Large intestine (tissue), 3 donors: ENCODE data around the gene NAA10. TPM values are rescaled to one million over a fixed set of nuclear protein-coding genes. Genes with fewer than 3 reads are reported as not detected.
A peak's percentile ranks its signal among the peaks of the same experiment; 100 is the strongest.

Experiments used
- DNase-seq, 2 donors: peaks; one replicate each; pipeline versions ENCODE4 v3.0.0 to v3.0.0-alpha.2; 2013
- H3K27ac ChIP-seq: one replicate; pipeline ENCODE4 v1.5.1; 2013; ENCODE audit warnings: low read length
- H3K27me3 ChIP-seq: 2 replicates; pipeline ENCODE4 v1.6.1; 2013; ENCODE audit warnings: low read length; ENCODE audit not compliant: control insufficient read depth, insufficient read depth
- H3K36me3 ChIP-seq: 2 replicates; pipeline ENCODE4 v1.6.1; 2013; ENCODE audit warnings: low read length; ENCODE audit not compliant: control insufficient read depth, insufficient read depth
- H3K4me1 ChIP-seq: one replicate; pipeline ENCODE4 v1.6.1; 2013; ENCODE audit warnings: low read length; ENCODE audit not compliant: control insufficient read depth, insufficient read depth
- H3K4me3 ChIP-seq: one replicate; pipeline ENCODE4 v1.5.1; 2013; ENCODE audit warnings: low read length
- H3K9me3 ChIP-seq: one replicate; pipeline ENCODE4 v1.6.1; 2013; ENCODE audit warnings: mild to moderate bottlenecking, low read depth, low read length, moderate library complexity; ENCODE audit not compliant: control insufficient read depth
- WGBS: methylation state at CpG from one replicate; pipeline ENCODE4 v1.1.5; 2013; ENCODE audit warnings: low lambda C conversion rate; ENCODE audit not compliant: insufficient coverage; 5-methylcytosine and 5-hydroxymethylcytosine counted together
- polyA plus RNA-seq: library from polyadenylated mRNA; unstranded; fragments of 120-200 nt; gene quantifications from one replicate; pipeline ENCODE4 v1.2.1, GENCODE V29; 2013

The NAA10 gene
- polyA plus RNA-seq, 1 donor: 73.6 TPM

GRCh38 chrX:153883163-153883843 is 51.5 kb downstream of the NAA10 start:
- Histone ChIP-seq H3K36me3 (no peaks in the 10 kb centered on the region), H3K27ac (no peak overlapping the region), H3K4me3 (no peak overlapping the region), H3K9me3 (peaks cover 3% of the 10 kb centered on the region), H3K4me1 (peaks cover 4% of the 10 kb centered on the region), H3K27me3 (peaks cover 72% of the 10 kb centered on the region)
- DNase-seq: no peak
- WGBS: no CpG with 5 or more reads among the region's 13 CpGs

- Histone ChIP-seq H3K27ac (no peak overlapping the region), H3K27me3 (peaks cover 69% of the 10 kb centered on the region), H3K4me1 (peaks cover 4% of the 10 kb centered on the region), H3K36me3 (no peaks in the 10 kb centered on the region), H3K4me3 (no peak overlapping the region), H3K9me3 (peaks cover 3% of the 10 kb centered on the region)
- DNase-seq: no peak
- no CpG with 5 or more reads among the region's 7 CpGs for WGBS
Observed at GRCh38 chrX:153882557-153882956, 52.3 kb downstream of the NAA10 start.

GRCh38 chrX:153882086-153882498 is 52.7 kb downstream of the NAA10 start:
- DNase-seq: peak in 1 of 2 donors; percentile 57
- peaks cover 65% of the 10 kb centered on the region for H3K27me3 ChIP-seq
- peaks cover 3% of the 10 kb centered on the region for H3K9me3 ChIP-seq
- H3K36me3 ChIP-seq: no peaks in the 10 kb centered on the region
- peaks cover 4% of the 10 kb centered on the region for H3K4me1 ChIP-seq
- no CpG with 5 or more reads among the region's 8 CpGs for WGBS
- H3K27ac ChIP-seq: no peak overlapping the region
- no peak overlapping the region for H3K4me3 ChIP-seq

GRCh38 chrX:153881281-153881680 is 53.6 kb downstream of the NAA10 start:
- Histone ChIP-seq H3K27ac (no peak overlapping the region), H3K36me3 (no peaks in the 10 kb centered on the region), H3K27me3 (peaks cover 57% of the 10 kb centered on the region), H3K4me1 (peaks cover 4% of the 10 kb centered on the region), H3K9me3 (peaks cover 3% of the 10 kb centered on the region), H3K4me3 (no peak overlapping the region)
- WGBS: no CpG with 5 or more reads among the region's 7 CpGs
- DNase-seq: no peak

GRCh38 chrX:153880440-153880815 is 54.4 kb downstream of the NAA10 start:
- Histone ChIP-seq H3K4me1 (peaks cover 4% of the 10 kb centered on the region), H3K4me3 (no peak overlapping the region), H3K27me3 (peaks cover 53% of the 10 kb centered on the region), H3K36me3 (no peaks in the 10 kb centered on the region), H3K27ac (no peak overlapping the region), H3K9me3 (peaks cover 3% of the 10 kb centered on the region)
- no peak for DNase-seq
- WGBS: no CpG with 5 or more reads among the region's 6 CpGs

- peaks cover 47% of the 10 kb centered on the region for H3K27me3 ChIP-seq
- WGBS: no CpG with 5 or more reads among the region's 12 CpGs
Observed at GRCh38 chrX:153879741-153880439, 54.9 kb downstream of the NAA10 start.

More at GRCh38 chrX:153879741-153880439, 54.9 kb downstream of the NAA10 start:
- no peaks in the 10 kb centered on the region for H3K36me3 ChIP-seq
- H3K27ac ChIP-seq: no peak overlapping the region
- peaks cover 4% of the 10 kb centered on the region for H3K4me1 ChIP-seq
- H3K9me3 ChIP-seq: no peaks in the 10 kb centered on the region
- no peak for DNase-seq
- H3K4me3 ChIP-seq: no peak overlapping the region

Other genes with a start within 250 kb of the NAA10 start
- gene SLC6A8, start 247.1 kb downstream of the NAA10 start, polyA plus RNA-seq: 139 TPM
- gene BCAP31, start 210.7 kb downstream of the NAA10 start, polyA plus RNA-seq: 198 TPM
- gene ABCD1, start 210.2 kb downstream of the NAA10 start, polyA plus RNA-seq: 13.4 TPM
- gene PLXNB3, start 170.8 kb downstream of the NAA10 start, polyA plus RNA-seq: 5.0 TPM
- 1.8 TPM for gene SRPK3, start 154.0 kb downstream of the NAA10 start, polyA plus RNA-seq
- gene IDH3G, start 140.7 kb downstream of the NAA10 start, polyA plus RNA-seq: 58.7 TPM
- gene SSR4, start 140.4 kb downstream of the NAA10 start, polyA plus RNA-seq: 240 TPM
- gene PDZD4, start 104.5 kb downstream of the NAA10 start, polyA plus RNA-seq: 10.5 TPM
- 22.5 TPM for gene L1CAM, start 48.9 kb downstream of the NAA10 start, polyA plus RNA-seq
- gene AVPR2, start 30.4 kb downstream of the NAA10 start, polyA plus RNA-seq: 0.28 TPM
- gene ARHGAP4, start 8.8 kb downstream of the NAA10 start, polyA plus RNA-seq: 33.2 TPM
- gene RENBP, start 9.6 kb upstream of the NAA10 start, polyA plus RNA-seq: 85.8 TPM
- 33.3 TPM for gene HCFC1, start 36.8 kb upstream of the NAA10 start, polyA plus RNA-seq
- 4.9 TPM for gene TMEM187, start 37.7 kb upstream of the NAA10 start, polyA plus RNA-seq
- 53.8 TPM for gene IRAK1, start 84.9 kb upstream of the NAA10 start, polyA plus RNA-seq
- gene MECP2, start 162.7 kb upstream of the NAA10 start, polyA plus RNA-seq: 19.4 TPM
- not detected for gene OPN1LW, start 209.2 kb upstream of the NAA10 start, polyA plus RNA-seq
- gene OPN1MW, start 247.6 kb upstream of the NAA10 start, polyA plus RNA-seq: not detected